ENCODE measurements around the gene SGK1.
A peak's percentile ranks its signal among the peaks of the same experiment; 100 is the strongest.

Gene SGK1

GRCh38 chr6:134173936-134174671 is 143.8 kb downstream of the SGK1 start:
- TF ChIP-seq, protein P1, sequence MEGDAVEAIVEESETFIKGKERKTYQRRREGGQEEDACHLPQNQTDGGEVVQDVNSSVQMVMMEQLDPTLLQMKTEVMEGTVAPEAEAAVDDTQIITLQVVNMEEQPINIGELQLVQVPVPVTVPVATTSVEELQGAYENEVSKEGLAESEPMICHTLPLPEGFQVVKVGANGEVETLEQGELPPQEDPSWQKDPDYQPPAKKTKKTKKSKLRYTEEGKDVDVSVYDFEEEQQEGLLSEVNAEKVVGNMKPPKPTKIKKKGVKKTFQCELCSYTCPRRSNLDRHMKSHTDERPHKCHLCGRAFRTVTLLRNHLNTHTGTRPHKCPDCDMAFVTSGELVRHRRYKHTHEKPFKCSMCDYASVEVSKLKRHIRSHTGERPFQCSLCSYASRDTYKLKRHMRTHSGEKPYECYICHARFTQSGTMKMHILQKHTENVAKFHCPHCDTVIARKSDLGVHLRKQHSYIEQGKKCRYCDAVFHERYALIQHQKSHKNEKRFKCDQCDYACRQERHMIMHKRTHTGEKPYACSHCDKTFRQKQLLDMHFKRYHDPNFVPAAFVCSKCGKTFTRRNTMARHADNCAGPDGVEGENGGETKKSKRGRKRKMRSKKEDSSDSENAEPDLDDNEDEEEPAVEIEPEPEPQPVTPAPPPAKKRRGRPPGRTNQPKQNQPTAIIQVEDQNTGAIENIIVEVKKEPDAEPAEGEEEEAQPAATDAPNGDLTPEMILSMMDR (IDR thresholded peaks at IDR 0.05; ENCODE audit: low read depth, low read length) = peak; percentile 65
- peak; percentile 92 to 94 for DNase-seq (ENCODE audit: low read depth in 2 of 2)
- H3K4me3 ChIP-seq (replicated peaks in 1 of 2; ENCODE audit: low read depth in 2 of 2, low read length in 2 of 2) = peak overlapping the region; percentile 69 to 76

GRCh38 chr6:134173366-134173725 is 144.6 kb downstream of the SGK1 start:
- TF ChIP-seq, protein P1 (IDR thresholded peaks at IDR 0.05; ENCODE audit: low read depth, low read length) = no peak
- peak overlapping the region; percentile 69 to 76 for H3K4me3 ChIP-seq (replicated peaks in 1 of 2; ENCODE audit: low read depth in 2 of 2, low read length in 2 of 2)
- DNase-seq (ENCODE audit: low read depth in 2 of 2) = peak in 1 of 2 donors; percentile 26

DNA sequence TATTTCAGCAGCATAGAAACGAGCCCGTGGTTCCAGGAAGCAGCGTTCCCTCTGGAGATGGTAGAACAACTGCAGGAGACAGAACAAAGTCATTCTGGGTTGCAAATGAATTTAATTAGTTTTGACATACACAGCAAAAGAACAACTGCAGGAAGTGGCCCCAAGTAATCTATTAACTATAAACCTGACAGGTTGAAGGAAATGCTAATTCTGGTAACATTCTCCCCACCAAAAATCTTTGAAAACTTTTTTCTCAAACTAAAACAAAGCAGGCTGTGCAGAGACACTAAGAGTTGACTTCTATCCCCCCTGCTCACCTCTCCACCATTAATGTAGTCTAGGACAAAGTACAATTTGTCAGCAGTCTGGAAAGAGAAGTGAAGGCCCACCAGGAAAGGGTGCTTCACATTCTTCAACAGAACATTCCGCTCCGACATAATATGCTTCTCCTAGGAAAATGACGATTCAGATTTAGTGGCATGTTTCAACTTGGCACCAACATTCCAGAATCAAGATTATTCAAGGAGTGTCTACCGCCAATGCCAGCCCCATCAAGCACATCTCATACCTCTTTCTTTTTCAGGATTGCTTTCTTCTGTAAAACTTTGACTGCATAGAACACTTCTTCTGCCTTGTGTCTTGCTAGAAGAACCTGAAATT is 145.1 kb downstream of the SGK1 start:
- TF ChIP-seq, protein P1 (IDR thresholded peaks at IDR 0.05; ENCODE audit: low read depth, low read length) = no peak
- peak overlapping the region; percentile 69 to 76 for H3K4me3 ChIP-seq (replicated peaks in 1 of 2; ENCODE audit: low read depth in 2 of 2, low read length in 2 of 2)
- DNase-seq (ENCODE audit: low read depth in 2 of 2) = peak; percentile 17 to 41

GRCh38 chr6:134172020-134172705 is 145.7 kb downstream of the SGK1 start:
- TF ChIP-seq, protein P1 (IDR thresholded peaks at IDR 0.05; ENCODE audit: low read depth, low read length) = no peak
- peak in 1 of 2 donors; percentile 56 for DNase-seq (ENCODE audit: low read depth in 2 of 2)
- peak overlapping the region; percentile 69 to 76 for H3K4me3 ChIP-seq (replicated peaks in 1 of 2; ENCODE audit: low read depth in 2 of 2, low read length in 2 of 2)

GRCh38 chr6:134171517-134171916 is 146.4 kb downstream of the SGK1 start:
- H3K4me3 ChIP-seq (replicated peaks in 1 of 2; ENCODE audit: low read depth in 2 of 2, low read length in 2 of 2) = peak overlapping the region; percentile 69 to 76
- TF ChIP-seq, protein P1 (IDR thresholded peaks at IDR 0.05; ENCODE audit: low read depth, low read length) = no peak
- DNase-seq (ENCODE audit: low read depth in 2 of 2) = peak; percentile 42 to 66

DNA sequence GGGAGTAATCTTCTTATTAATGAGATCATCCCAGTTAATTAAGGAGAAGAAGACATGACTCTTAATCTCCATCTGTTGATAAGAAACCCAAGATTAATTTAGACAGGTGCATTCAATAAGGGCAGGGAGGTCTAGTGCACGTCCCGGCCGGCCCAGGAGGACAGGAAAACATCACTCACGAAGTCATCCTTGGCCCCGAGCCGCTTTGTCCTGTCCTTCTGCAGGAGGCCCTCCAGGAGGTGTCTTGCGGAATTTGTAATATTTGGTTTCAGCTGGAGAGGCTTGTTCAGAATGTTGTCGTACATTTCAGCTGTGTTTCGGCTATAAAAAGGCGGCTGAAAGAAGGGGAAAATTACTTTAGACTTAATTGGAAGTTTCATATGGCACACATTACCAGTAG is 147.1 kb downstream of the SGK1 start:
- H3K4me3 ChIP-seq (replicated peaks in 1 of 2; ENCODE audit: low read depth in 2 of 2, low read length in 2 of 2) = peak overlapping the region; percentile 69 to 76
- DNase-seq (ENCODE audit: low read depth in 2 of 2) = peak; percentile 58 to 68
- TF ChIP-seq, protein P1 (IDR thresholded peaks at IDR 0.05; ENCODE audit: low read depth, low read length) = peak; percentile 10

All from cardiac fibroblast (primary cell).